K562 (cell line): ENCODE data around the gene DR1. TPM values are rescaled to one million over a fixed set of nuclear protein-coding genes. Genes with fewer than 3 reads are reported as not detected.

Source experiments
- ARNT ChIP-seq, 2 experiments: fragments of 450-650 bp; IDR thresholded peaks; 2 replicates each; pipeline ENCODE4 v1.6.1; 2016; ENCODE audit warnings: mild to moderate bottlenecking in 1 of 2
- ATF7 ChIP-seq: fragments of 450-650 bp; IDR thresholded peaks from 2 replicates; pipeline ENCODE4 v1.7.1; 2014; ENCODE audit warnings: mild to moderate bottlenecking, moderate library complexity
- ETV1 ChIP-seq: fragments of 450-650 bp; conservative IDR thresholded peaks from 2 replicates; pipeline ENCODE4 v1.6.1; 2016; ENCODE audit warnings: missing genetic modification characterization, control low read depth, low read depth, missing compliant biosample characterization
- GTF2F1 ChIP-seq: IDR thresholded peaks from 2 replicates; pipeline ENCODE4 v1.6.1; 2011; ENCODE audit warnings: low read depth, low read length, improper control_type of control experiment
- HMG20B ChIP-seq: fragments of 250-450 bp; sonication (Bioruptor Pico); IDR thresholded peaks from 2 replicates; pipeline ENCODE4 v1.5.0; 2021; ENCODE audit warnings: mild to moderate bottlenecking
- HNRNPK ChIP-seq: fragments of 200-400 bp; formaldehyde crosslinking; IDR thresholded peaks from one replicate; pipeline ENCODE4 v1.6.1; 2018; ENCODE audit warnings: mild to moderate bottlenecking, low read depth, low read length; ENCODE audit not compliant: poor library complexity, severe bottlenecking
- JUND ChIP-seq, 2 experiments: IDR thresholded peaks; 2 replicates in 1 of 2; 3 replicates in 1 of 2; pipeline ENCODE4 v1.6.1; 2011; ENCODE audit warnings: borderline replicate concordance in 2 of 2, low read depth in 2 of 2, low read length in 2 of 2, improper control_type of control experiment in 1 of 2, missing biosample characterization in 1 of 2, missing genetic modification characterization in 1 of 2, missing genetic modification reagents in 1 of 2
- KLF13 ChIP-seq: fragments of 450-650 bp; IDR thresholded peaks from 2 replicates; pipeline ENCODE4 v1.6.1; 2016; ENCODE audit warnings: missing genetic modification characterization, low read depth, mild to moderate bottlenecking, missing compliant biosample characterization, moderate library complexity, borderline replicate concordance
- MTA3 ChIP-seq: fragments of 450-650 bp; formaldehyde crosslinking; IDR thresholded peaks from 2 replicates; pipeline ENCODE4 v1.6.1; 2017; ENCODE audit warnings: mild to moderate bottlenecking, borderline replicate concordance
- NONO ChIP-seq, 2 experiments: fragments of 200-400 bp in 1 of 2; fragments of 450-650 bp in 1 of 2; formaldehyde crosslinking in 1 of 2; IDR thresholded peaks; 2 replicates each; pipeline ENCODE4 v1.6.1; 2017; ENCODE audit warnings: low read depth in 2 of 2, mild to moderate bottlenecking in 2 of 2, moderate library complexity in 2 of 2, low read length in 1 of 2
- POLR3A ChIP-seq: IDR thresholded peaks from 2 replicates; pipeline ENCODE4 v1.6.1; 2011; ENCODE audit warnings: borderline replicate concordance, mild to moderate bottlenecking, moderate library complexity; ENCODE audit not compliant: insufficient read length, insufficient read depth; ENCODE audit errors: extremely low read depth
- PRPF4 ChIP-seq: fragments of 200-400 bp; formaldehyde crosslinking; IDR thresholded peaks from one replicate; pipeline ENCODE4 v1.6.1; 2017; ENCODE audit warnings: low read length, low read depth, mild to moderate bottlenecking; ENCODE audit not compliant: insufficient read depth, poor library complexity, severe bottlenecking
- RB1 ChIP-seq: fragments of 450-650 bp; IDR thresholded peaks from 2 replicates; pipeline ENCODE4 v1.6.1; 2017; ENCODE audit warnings: low read depth, mild to moderate bottlenecking
- TCFL5 ChIP-seq: fragments of 250-450 bp; sonication (Bioruptor Pico); conservative IDR thresholded peaks from 2 replicates; pipeline ENCODE4 v1.6.1; 2021; ENCODE audit warnings: mild to moderate bottlenecking, moderate library complexity, matching md5 sums
- ZBTB17 ChIP-seq: fragments of 450-650 bp; formaldehyde crosslinking; IDR thresholded peaks from 2 replicates; pipeline ENCODE4 v1.4.0; 2020; ENCODE audit warnings: mild to moderate bottlenecking
- ZBTB7A ChIP-seq: IDR thresholded peaks from 2 replicates; pipeline ENCODE4 v1.6.1; 2011; ENCODE audit warnings: low read depth, mild to moderate bottlenecking, low read length, moderate library complexity, borderline replicate concordance; ENCODE audit not compliant: control insufficient read depth
- ZNF282 ChIP-seq: sonication (generic); formaldehyde crosslinking; IDR thresholded peaks from 2 replicates; pipeline ENCODE4 v1.8.1; 2023; ENCODE audit warnings: missing genetic modification reagents
- polyA plus RNA-seq, 8 experiments: library from polyadenylated mRNA; depleted of rRNA in 4 of 8; stranded (reverse) in 5 of 8; unstranded in 3 of 8; fragments of >200 nt; fragmentation: Nextera tagmentation in 2 of 8; fragmentation: Illumina TruSeq in 1 of 8; extraction: Ambion mirVana in 2 of 8; extraction: Trizol in 1 of 8; gene quantifications; 2 replicates each; pipeline versions ENCODE4 v1.2.1 to v1.2.3, GENCODE V29; 2011 to 2014; ENCODE audit warnings: inconsistent platforms in 1 of 8, missing spikeins in 1 of 8
- total RNA-seq, 7 experiments: library from RNA; depleted of rRNA in 6 of 7; stranded (reverse); fragments of >200 nt in 6 of 7; fragmentation: Illumina TruSeq in 2 of 7; extraction: Trizol in 2 of 7; gene quantifications; 2 replicates each; pipeline versions ENCODE4 v1.2.1 to v1.2.3, GENCODE V29; 2011 to 2021; ENCODE audit warnings: low replicate concordance in 1 of 7
- TF ChIP-seq, protein P1 (sequence below): sonication (generic); formaldehyde crosslinking; IDR thresholded peaks from 2 replicates; pipeline ENCODE4 v1.4.0; 2020; ENCODE audit warnings: mild to moderate bottlenecking, missing genetic modification reagents
- TF ChIP-seq, protein P2 (sequence below): sonication (generic); formaldehyde crosslinking; IDR thresholded peaks from 2 replicates; pipeline ENCODE4 v1.8.1; 2023; ENCODE audit warnings: missing genetic modification reagents, mild to moderate bottlenecking, borderline replicate concordance

DR1 gene
- total and polyA plus RNA-seq, 9 of the 15 experiments (the other 6 are each of a cell fraction or from before 2014, with no cell fraction given), result 8.1 to 78.8 (median 46.3) TPM

DNA sequence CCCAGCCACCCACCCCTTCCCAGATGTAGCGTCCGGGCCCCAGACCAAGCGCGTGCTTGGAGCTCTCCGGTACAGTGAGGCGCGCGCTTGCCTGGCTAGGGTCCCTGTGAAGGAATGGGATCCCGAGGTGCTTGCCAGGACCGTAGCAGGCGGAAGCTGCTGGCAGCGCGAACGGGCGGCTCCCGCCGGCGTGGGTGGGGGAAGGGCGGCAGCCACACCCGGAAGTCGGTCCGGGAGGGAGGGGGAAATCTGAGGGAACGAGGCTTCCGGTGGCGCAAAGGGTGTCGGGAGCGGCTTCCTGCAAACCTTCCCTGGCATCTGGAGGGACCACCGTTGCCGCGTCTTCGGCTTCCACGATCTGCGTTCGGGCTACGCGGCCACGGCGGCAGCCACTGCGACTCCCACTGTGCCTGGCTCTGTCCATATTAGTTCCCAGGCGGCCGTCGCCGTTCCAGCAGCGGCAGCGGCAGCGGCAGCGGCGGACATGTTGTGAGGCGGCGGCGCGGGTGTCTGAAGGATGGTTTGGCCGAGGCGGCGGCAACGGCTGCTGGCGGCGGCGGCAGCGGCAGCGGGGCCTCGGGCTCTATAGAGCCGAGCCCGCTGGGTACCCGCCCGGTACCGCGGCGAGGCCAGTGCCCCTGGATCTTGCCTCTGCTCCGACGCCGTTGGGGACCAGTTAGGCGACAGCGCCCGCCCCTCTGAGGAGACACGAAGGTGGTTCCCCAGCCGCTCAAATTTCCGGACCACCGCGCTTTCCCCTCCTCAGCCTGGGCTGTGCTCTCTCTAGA lies at the start of gene DR1 (continued):
- peak in 1 of 2 experiments; percentile 52; a peak in 1 of 4 replicates for TF ChIP-seq NONO (IDR thresholded peaks at IDR 0.05; ENCODE audit: low read depth in 2 of 2, low read length in 1 of 2)
- TF ChIP-seq, protein P1, sequence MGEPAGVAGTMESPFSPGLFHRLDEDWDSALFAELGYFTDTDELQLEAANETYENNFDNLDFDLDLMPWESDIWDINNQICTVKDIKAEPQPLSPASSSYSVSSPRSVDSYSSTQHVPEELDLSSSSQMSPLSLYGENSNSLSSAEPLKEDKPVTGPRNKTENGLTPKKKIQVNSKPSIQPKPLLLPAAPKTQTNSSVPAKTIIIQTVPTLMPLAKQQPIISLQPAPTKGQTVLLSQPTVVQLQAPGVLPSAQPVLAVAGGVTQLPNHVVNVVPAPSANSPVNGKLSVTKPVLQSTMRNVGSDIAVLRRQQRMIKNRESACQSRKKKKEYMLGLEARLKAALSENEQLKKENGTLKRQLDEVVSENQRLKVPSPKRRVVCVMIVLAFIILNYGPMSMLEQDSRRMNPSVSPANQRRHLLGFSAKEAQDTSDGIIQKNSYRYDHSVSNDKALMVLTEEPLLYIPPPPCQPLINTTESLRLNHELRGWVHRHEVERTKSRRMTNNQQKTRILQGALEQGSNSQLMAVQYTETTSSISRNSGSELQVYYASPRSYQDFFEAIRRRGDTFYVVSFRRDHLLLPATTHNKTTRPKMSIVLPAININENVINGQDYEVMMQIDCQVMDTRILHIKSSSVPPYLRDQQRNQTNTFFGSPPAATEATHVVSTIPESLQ (CRISPR knock-in tag), result no peak
- no peak; a peak in 1 of 4 replicates for TF ChIP-seq ARNT (IDR thresholded peaks at IDR 0.05)
- TF ChIP-seq GTF2F1, result peak; percentile 14; the same call in 1 of the 2 replicates
- TF ChIP-seq MTA3, result peak; percentile 80; the same call in 1 of the 2 replicates
- TF ChIP-seq, protein P2, sequence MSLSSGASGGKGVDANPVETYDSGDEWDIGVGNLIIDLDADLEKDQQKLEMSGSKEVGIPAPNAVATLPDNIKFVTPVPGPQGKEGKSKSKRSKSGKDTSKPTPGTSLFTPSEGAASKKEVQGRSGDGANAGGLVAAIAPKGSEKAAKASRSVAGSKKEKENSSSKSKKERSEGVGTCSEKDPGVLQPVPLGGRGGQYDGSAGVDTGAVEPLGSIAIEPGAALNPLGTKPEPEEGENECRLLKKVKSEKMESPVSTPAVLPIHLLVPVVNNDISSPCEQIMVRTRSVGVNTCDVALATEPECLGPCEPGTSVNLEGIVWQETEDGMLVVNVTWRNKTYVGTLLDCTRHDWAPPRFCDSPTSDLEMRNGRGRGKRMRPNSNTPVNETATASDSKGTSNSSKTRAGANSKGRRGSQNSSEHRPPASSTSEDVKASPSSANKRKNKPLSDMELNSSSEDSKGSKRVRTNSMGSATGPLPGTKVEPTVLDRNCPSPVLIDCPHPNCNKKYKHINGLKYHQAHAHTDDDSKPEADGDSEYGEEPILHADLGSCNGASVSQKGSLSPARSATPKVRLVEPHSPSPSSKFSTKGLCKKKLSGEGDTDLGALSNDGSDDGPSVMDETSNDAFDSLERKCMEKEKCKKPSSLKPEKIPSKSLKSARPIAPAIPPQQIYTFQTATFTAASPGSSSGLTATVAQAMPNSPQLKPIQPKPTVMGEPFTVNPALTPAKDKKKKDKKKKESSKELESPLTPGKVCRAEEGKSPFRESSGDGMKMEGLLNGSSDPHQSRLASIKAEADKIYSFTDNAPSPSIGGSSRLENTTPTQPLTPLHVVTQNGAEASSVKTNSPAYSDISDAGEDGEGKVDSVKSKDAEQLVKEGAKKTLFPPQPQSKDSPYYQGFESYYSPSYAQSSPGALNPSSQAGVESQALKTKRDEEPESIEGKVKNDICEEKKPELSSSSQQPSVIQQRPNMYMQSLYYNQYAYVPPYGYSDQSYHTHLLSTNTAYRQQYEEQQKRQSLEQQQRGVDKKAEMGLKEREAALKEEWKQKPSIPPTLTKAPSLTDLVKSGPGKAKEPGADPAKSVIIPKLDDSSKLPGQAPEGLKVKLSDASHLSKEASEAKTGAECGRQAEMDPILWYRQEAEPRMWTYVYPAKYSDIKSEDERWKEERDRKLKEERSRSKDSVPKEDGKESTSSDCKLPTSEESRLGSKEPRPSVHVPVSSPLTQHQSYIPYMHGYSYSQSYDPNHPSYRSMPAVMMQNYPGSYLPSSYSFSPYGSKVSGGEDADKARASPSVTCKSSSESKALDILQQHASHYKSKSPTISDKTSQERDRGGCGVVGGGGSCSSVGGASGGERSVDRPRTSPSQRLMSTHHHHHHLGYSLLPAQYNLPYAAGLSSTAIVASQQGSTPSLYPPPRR (CRISPR knock-in tag), result peak; percentile 89; the same call in 1 of the 2 replicates
- TF ChIP-seq POLR3A, result no peak
- TF ChIP-seq PRPF4, result peak; percentile 88
- TF ChIP-seq KLF13 (tag), result no peak; the same call in 1 of the 2 replicates
- no peak for TF ChIP-seq HNRNPK
- no peak for TF ChIP-seq TCFL5 (CRISPR knock-in tag)
- peak; percentile 97 for TF ChIP-seq ETV1 (tag)
- TF ChIP-seq ZBTB7A, result 0 out of 2 replicates have a peak, but pooled peaks have one; percentile 13
- no peak for TF ChIP-seq ZNF282 (CRISPR knock-in tag)
- TF ChIP-seq JUND (IDR thresholded peaks at IDR 0.05; ENCODE audit: borderline replicate concordance, low read depth, low read length), result peak; percentile 34
- peak; percentile 16; the same call in 1 of the 3 replicates for TF ChIP-seq JUND (tag; IDR thresholded peaks at IDR 0.05; ENCODE audit: borderline replicate concordance, low read depth, low read length)
- TF ChIP-seq ZBTB17 (CRISPR knock-in tag), result peak; percentile 70; the same call in 1 of the 2 replicates
- peak; percentile 62 for TF ChIP-seq ATF7
- no peak for TF ChIP-seq HMG20B (CRISPR knock-in tag)
- peak; percentile 95 for TF ChIP-seq RB1
